Measurements from ENCODE around the gene AHCYL2. TPM values are rescaled to one million over a fixed set of nuclear protein-coding genes. Genes with fewer than 3 reads are reported as not detected.
"Not testable (repeated sequence)": the region's sequence is repeated elsewhere in the genome, so short reads cannot be mapped to it uniquely, and the experiment has no call there.

AHCYL2 gene
- total and polyA plus RNA-seq, 7 donors: 4.4 to 39.2 (median 24.8) TPM

DNA sequence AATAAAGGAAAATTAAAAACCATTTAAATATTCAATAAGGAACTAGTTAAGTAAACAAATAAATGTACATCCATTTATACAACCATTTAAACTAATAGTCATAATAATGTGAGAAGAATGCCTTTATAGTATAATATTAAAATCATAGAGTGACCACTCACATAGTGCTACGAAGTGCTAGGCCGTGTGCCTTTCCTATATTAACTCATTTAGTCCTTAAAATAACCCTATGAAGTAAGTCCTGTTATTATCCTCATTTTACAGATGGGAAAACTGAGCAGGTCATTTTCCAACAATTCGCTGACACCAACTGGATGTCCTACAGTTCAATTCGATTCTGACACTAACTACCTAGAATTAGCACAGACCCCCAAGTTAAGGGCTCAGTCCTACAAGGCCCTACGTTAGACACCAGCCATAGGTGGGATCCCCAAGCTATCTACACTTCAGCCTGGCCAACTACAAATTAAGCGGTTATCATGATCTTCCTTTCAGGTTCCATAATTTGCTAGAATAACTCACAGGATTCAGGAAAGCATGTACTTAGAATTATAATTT, 213.5 kb downstream of the AHCYL2 start:
- Histone ChIP-seq H3K9me3 (no peaks in the 10 kb centered on the region), H3K4me3 (no peak overlapping the region), H3K27ac (peak overlapping the region; percentile 91), H3K27me3 (ENCODE audit: insufficient read depth in 3 of 3, low read length in 2 of 3) (no peaks in the 10 kb centered on the region), H3K36me3 (ENCODE audit: insufficient read depth in 1 of 2, low read depth in 1 of 2) (peaks cover 3 to 12% of the 10 kb centered on the region in 2 donors), H3K4me1 (peaks cover 23% of the 10 kb centered on the region)
- WGBS, 3 donors: 67 to 86% (median 75%) methylated on average over 6 of the region's 6 CpGs
- DNase-seq: no peak
- intact Hi-C loops (cut with DNase I): loop anchor here in 1 of 2 donors (2.0 kb wide), 1 partner anchor 16 kb away; no protein-coding TSS in a partner anchor
- ATAC-seq: no peak
- TF ChIP-seq, protein P1, sequence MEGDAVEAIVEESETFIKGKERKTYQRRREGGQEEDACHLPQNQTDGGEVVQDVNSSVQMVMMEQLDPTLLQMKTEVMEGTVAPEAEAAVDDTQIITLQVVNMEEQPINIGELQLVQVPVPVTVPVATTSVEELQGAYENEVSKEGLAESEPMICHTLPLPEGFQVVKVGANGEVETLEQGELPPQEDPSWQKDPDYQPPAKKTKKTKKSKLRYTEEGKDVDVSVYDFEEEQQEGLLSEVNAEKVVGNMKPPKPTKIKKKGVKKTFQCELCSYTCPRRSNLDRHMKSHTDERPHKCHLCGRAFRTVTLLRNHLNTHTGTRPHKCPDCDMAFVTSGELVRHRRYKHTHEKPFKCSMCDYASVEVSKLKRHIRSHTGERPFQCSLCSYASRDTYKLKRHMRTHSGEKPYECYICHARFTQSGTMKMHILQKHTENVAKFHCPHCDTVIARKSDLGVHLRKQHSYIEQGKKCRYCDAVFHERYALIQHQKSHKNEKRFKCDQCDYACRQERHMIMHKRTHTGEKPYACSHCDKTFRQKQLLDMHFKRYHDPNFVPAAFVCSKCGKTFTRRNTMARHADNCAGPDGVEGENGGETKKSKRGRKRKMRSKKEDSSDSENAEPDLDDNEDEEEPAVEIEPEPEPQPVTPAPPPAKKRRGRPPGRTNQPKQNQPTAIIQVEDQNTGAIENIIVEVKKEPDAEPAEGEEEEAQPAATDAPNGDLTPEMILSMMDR (IDR thresholded peaks at IDR 0.05): no peak

DNA sequence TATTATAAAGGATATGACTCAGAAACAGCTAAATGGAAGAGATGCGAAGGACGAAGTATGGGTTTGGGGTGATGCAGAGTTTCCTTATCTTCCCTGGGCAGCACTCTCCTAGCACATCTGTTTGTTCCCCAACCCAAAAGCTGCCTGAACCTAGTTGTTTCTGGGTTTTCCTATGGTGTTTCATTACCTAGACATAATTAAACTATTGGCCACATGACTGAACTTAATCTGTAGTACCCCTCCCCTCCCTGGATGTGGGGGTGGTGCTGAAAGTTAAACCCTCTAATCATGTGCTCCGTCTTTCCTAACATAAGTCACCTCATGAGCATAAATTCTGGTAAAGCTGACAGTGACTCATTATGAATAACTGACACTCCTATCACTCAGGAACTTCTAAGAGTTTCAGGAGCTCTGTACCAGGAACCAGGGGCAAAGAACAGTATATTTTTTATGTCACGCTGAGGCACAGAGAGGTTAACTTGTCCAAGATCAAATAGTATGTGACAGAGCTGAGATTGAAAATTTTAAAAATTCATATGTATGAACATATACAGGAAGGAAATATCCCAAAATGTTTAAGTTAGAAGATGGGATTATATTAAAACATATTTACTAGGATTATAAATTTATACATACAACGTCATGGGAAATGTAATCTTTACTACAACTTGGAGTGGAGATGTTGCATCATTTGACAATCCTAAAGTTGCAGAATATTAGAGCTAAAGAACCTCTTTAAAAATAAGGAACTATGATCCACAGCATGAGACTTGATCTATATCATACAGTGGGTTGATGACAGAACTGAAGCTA, 214.2 kb downstream of the AHCYL2 start:
- H3K27ac ChIP-seq: peak overlapping the region; percentile 91
- peaks cover 3 to 12% of the 10 kb centered on the region in 2 donors for H3K36me3 ChIP-seq (ENCODE audit: insufficient read depth in 1 of 2, low read depth in 1 of 2)
- ATAC-seq: peak; percentile 53 to 78 (median 76)
- 57 to 71% (median 60%) methylated on average over 5 of the region's 5 CpGs for WGBS, 3 donors
- TF ChIP-seq, protein P1 (IDR thresholded peaks at IDR 0.05): no peak
- H3K4me1 ChIP-seq: peaks cover 30% of the 10 kb centered on the region
- intact Hi-C loops (cut with DNase I): loop anchor here in 1 of 2 donors (2.0 kb wide), 1 partner anchor 16 kb away; no protein-coding TSS in a partner anchor
- no peak for DNase-seq
- no peaks in the 10 kb centered on the region for H3K27me3 ChIP-seq (ENCODE audit: insufficient read depth in 3 of 3, low read length in 2 of 3)
- no peak overlapping the region for H3K4me3 ChIP-seq
- H3K9me3 ChIP-seq: no peaks in the 10 kb centered on the region

DNA sequence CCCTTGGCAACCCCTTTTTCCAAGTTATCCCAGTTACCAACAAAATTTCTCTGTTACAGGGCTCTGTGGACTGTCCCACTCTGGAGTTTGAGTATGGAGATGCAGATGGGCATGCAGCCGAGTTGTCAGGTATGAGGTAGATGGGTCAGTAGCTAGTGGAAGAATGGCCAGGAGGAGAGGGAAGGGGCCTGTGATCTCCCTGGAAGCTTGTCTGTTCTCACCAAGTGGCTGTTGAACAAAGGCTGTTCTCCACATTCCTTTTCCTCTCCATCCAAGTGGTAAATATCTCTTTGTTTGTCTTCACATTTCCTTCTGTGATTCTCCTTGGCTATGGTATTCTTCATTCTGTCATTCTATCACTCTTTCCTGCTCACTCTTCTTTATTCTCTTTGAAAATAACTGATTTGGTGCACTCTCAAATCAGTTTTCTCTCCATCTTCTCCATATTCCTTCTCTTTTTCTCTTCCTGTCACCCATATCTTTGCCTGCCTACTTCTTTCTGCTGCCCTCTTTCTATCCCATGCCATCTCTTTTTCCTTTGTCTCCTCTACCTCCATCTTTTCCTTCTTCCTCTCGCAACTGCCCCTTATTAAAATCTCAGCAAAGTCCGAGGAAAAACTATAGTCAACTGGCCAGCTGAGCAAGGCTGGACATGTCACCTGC, 215.3 kb downstream of the AHCYL2 start:
- H3K27me3 ChIP-seq (ENCODE audit: insufficient read depth in 3 of 3, low read length in 2 of 3): no peaks in the 10 kb centered on the region
- peaks cover 6 to 21% of the 10 kb centered on the region in 2 donors for H3K36me3 ChIP-seq (ENCODE audit: insufficient read depth in 1 of 2, low read depth in 1 of 2)
- DNase-seq (no peak), ATAC-seq (no peak)
- no peak overlapping the region for H3K4me3 ChIP-seq
- 93 to 95% (median 93%) methylated on average over 3 of the region's 3 CpGs for WGBS, 3 donors
- intact Hi-C loops (cut with DNase I): loop anchor here in 1 of 2 donors (2.0 kb wide), 1 partner anchor 17 kb away; no protein-coding TSS in a partner anchor
- H3K9me3 ChIP-seq: no peaks in the 10 kb centered on the region
- TF ChIP-seq, protein P1 (IDR thresholded peaks at IDR 0.05): no peak
- peaks cover 30% of the 10 kb centered on the region for H3K4me1 ChIP-seq
- peak overlapping the region; percentile 91 for H3K27ac ChIP-seq

DNA sequence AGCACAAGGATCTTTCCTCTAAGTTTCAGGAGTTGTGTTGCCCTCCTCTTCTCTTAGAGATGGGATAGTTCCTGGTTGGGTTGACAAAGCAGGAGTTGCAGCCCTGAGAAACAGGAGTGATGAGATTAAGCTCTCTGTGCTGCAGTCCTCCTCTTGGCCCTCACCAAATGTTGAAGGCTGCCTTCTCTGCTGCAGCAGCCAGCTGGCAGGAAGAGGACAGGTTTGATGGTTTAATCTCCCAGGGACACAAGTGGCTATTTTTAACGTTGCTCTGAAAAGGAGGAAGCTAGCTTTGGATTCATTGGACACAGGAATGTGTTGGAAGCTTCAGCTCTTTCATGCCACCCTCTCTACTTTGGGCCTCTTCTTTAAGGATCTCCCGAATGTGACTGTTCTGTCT, 218.8 kb downstream of the AHCYL2 start:
- ATAC-seq: peak; percentile 73 to 88 (median 84)
- peak overlapping the region; percentile 41 for H3K27ac ChIP-seq

DNA sequence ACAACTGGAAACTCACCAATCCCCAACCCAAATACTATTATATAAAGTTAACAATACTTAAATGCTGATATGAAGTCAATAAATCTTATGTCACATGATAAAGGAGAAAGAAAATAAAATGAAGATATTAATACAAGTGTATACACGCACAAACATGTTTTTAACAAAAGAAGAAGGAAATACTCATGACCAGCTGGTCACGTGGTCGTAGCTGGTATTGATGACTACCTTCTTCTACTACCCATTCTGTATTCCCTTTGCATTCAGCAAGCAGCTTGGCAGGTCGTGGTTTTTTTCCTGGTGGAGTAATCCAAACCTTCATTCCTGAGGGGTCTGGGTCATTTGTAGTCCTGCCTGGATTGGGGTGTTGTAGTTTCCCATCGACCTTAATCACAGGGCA, 219.9 kb downstream of the AHCYL2 start:
- peaks cover 17% of the 10 kb centered on the region for H3K4me1 ChIP-seq
- 91 to 93% (median 93%) methylated on average over 5 of the region's 5 CpGs for WGBS, 3 donors
- ATAC-seq; H3K4me3 ChIP-seq; H3K27ac ChIP-seq; DNase-seq; intact Hi-C loops (cut with DNase I); H3K27me3 ChIP-seq (ENCODE audit: insufficient read depth in 3 of 3, low read length in 2 of 3); H3K9me3 ChIP-seq: not testable (repeated sequence)
- H3K36me3 ChIP-seq (ENCODE audit: insufficient read depth in 1 of 2, low read depth in 1 of 2): peaks cover 6 to 61% of the 10 kb centered on the region in 2 donors

More for the DNA sequence above, 218.8 kb downstream of the AHCYL2 start:
- H3K27me3 ChIP-seq (ENCODE audit: insufficient read depth in 3 of 3, low read length in 2 of 3): no peaks in the 10 kb centered on the region
- H3K4me3 ChIP-seq: no peak overlapping the region
- TF ChIP-seq, protein P1 (IDR thresholded peaks at IDR 0.05): no peak
- no peaks in the 10 kb centered on the region for H3K9me3 ChIP-seq
- H3K4me1 ChIP-seq: peaks cover 25% of the 10 kb centered on the region
- H3K36me3 ChIP-seq (ENCODE audit: insufficient read depth in 1 of 2, low read depth in 1 of 2): peaks cover 6 to 51% of the 10 kb centered on the region in 2 donors
- 6 to 11% (median 10%) methylated on average over 2 of the region's 2 CpGs for WGBS, 3 donors
- DNase-seq: peak in 1 of 2 donors; percentile 61
- intact Hi-C loops (cut with DNase I): no loop called here

DNA sequence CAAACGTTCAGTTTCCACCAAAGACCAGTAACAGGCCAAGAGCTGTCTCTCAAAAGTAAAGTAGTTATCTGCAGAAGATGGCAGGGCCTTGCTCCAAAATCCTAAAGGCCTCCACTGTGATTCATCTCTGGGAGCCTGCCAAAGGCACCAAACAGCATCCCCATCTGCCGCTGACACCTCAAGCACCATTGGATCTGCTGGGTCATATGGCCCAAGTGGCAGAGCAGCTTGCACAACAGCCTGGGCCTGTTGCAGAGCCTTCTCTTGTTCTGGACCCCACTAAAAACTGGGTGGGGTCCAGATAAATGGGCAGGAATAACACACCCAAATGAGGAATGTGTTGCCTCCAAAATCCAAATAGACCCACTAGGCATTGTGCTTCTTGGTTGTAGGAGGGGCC, 222.1 kb downstream of the AHCYL2 start:
- Histone ChIP-seq H3K36me3 (ENCODE audit: insufficient read depth in 1 of 2, low read depth in 1 of 2) (peaks cover 8 to 69% of the 10 kb centered on the region in 2 donors), H3K4me1 (peaks cover 15% of the 10 kb centered on the region)
- ATAC-seq (peak in 1 of 4 donors; percentile 22), DNase-seq (peak; percentile 33 to 67)
- H3K4me3 ChIP-seq; H3K9me3 ChIP-seq; H3K27me3 ChIP-seq (ENCODE audit: insufficient read depth in 3 of 3, low read length in 2 of 3); H3K27ac ChIP-seq; intact Hi-C loops (cut with DNase I): not testable (repeated sequence)
- WGBS, 3 donors: 42 to 72% (median 50%) methylated on average over 2 of the region's 2 CpGs

DNA sequence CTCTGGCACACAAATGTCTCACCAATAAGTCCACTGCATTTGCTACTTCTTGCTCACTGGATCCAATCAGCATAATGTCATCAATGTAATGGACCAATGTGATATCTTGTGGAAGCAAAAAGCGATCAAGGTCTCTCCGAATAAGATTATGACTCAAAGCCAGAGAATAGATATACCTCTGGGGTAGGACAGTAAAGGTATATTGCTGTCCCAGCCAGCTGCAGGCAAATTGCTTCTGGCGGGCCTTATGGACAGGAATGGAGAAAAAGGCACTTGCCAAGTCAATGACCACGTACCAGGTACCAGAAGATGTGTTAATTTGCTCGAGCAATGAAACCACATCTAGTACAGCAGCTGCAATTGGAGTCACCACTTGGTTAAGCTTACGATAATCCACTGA, 222.6 kb downstream of the AHCYL2 start:
- intact Hi-C loops (cut with DNase I): not testable (repeated sequence)
- peaks cover 8 to 74% of the 10 kb centered on the region in 2 donors for H3K36me3 ChIP-seq (ENCODE audit: insufficient read depth in 1 of 2, low read depth in 1 of 2)
- WGBS, 3 donors: 93 to 97% (median 94%) methylated on average over 6 of the region's 6 CpGs

More for the DNA sequence above, 222.6 kb downstream of the AHCYL2 start:
- H3K27me3 ChIP-seq (ENCODE audit: insufficient read depth in 3 of 3, low read length in 2 of 3); H3K9me3 ChIP-seq; ATAC-seq; H3K27ac ChIP-seq; DNase-seq; H3K4me3 ChIP-seq: not testable (repeated sequence)
- peaks cover 15% of the 10 kb centered on the region for H3K4me1 ChIP-seq
